HG03095 (cell line): Measurements from ENCODE around the gene GSN.
"Not testable (repeated sequence)": the region's sequence is repeated elsewhere in the genome, so short reads cannot be mapped to it uniquely, and the experiment has no call there.

ENCODE experiments used
- ATAC-seq: cut with Tn5 transposase; IDR thresholded peaks from one replicate; pipeline ENCODE4 v1.9.1; 2021; ENCODE audit warnings: moderate library complexity; ENCODE audit not compliant: unreplicated experiment

Gene GSN

DNA sequence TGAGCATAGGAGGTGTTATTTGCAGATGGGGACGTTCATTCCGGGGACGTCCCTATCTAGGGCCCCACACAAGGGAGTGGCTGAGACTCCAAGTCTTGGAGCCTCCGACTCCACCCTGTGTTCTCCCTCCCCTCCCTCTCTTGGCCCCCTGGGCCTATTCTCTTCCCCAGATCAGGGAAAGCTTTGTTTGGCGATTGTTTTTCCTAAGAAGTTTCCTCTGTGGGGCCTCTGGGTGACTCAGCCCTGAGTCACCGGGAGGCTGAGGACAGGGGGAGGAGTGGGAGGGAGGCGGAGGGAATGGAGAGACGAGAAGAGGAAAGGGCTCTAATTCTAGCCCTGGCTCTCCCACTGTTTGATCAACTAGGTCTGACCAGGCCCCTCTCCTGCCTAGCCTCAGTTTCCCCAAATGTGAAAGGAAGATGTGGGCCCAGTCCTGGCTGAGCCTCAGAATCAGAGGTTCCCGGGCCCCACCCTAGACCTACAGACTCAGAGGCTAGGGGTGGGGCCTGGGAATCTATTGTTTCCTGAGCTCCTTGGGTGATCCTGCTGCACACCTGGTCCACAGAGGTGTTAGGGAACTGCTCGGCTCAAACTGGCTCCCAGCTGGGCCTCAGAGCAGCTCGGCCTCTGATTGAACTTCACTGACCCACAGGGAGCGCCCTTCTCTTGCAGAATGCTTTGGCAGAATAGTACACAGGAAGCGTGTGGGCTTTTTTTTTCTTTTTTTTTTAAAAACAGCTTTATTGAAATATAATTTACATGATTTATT, 19.2 kb downstream of the GSN start:
- no peak for ATAC-seq

DNA sequence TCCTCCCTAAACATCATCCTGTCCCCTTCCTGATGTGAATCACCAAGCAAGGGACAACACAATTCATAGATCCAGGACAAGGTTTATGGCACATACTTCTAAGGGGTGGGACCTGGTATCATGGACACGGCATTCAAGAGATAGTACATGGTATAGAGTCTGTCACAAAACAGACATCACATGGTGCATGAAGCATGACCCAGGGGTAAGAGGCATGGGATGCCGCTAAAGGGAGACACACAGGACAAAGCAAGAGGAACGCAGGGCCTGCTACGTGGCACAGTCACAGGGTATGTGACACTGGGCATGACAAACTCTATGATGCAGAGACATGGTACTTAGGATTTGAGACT, 20.7 kb downstream of the GSN start:
- ATAC-seq, result no peak

GRCh38 chr9:121289026-121289771, 21.2 kb downstream of the GSN start:
- no peak for ATAC-seq

DNA sequence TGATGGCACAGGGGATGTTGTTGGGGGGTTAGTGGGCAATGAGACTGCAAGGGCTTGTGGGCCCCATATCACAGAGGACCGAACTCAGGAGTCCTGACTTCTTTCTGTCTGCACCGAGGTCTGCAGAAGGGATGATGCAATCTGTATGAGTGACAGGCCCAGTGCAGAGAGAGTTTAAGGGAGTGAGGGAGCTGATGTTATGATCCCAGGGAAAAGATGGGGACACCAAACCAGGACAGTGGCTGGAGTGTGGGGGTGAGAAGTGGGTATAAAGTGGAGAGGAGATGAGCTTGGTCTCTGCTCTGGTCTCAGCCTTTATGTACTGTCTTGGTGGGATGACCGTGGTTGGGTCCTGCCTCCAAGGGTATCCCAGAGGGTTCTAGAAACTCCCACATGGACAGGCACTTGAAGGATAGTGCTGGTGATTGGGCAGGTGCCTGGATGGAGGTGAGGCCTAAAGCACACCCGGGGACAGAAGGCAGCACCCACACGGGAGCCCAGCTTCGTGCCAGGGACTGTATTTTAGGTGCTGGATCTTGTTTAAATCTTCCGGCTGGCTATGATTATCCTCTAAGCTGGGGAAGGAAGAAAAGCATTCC, 21.9 kb downstream of the GSN start:
- no peak for ATAC-seq

DNA sequence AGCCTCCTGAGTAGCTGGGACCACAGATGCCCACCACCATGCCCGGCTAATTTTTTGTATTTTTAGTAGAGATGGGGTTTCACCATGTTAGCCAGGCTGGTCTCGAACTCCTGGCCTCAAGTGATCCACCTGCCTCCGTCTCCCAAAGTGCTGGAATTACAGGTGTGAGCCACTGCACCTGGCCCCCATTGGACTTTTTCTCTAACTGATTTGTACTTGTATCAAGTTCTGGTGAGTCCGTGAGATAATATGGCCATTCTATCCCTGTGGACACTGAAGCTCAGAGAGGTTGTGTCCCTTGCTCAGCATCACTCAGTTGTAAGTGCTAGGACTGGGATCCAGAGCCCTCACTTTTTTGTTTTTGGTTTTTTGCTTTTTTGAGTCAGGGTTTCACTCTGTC, 23.6 kb downstream of the GSN start:
- not testable (repeated sequence) for ATAC-seq

GRCh38 chr9:121292051-121292450, 24.1 kb downstream of the GSN start:
- ATAC-seq, result no peak

- ATAC-seq, result no peak
Measured at GRCh38 chr9:121292801-121293241, 24.9 kb downstream of the GSN start.

GRCh38 chr9:121294151-121294743, 26.3 kb downstream of the GSN start:
- ATAC-seq, result no peak

GRCh38 chr9:121294866-121295661, 27.1 kb downstream of the GSN start:
- no peak for ATAC-seq

DNA sequence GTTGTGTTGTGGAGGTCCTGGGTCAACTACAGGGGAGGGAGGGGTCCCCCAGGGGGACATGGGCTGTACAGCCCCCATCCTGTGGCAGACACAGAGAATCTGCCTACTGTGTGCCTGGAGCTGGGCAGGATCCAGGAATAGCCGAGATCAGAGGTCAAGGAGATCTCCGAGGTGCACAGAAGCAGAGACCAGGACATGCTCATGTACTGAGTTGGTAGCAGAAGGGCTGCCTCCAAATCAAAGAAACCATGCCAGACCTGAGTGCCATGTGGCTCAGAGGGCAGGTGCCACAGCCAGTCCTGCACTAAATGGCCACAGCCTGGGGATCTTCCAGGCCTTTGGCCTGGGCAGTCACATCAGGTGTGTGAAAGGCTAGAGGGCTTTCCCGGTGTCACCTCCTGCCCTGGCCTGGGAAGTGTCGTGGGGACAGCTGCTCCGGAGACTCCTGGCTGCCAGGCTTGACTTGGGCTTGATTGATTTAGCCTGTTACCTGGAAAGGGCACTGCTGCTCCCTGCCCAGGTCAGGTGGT, 27.8 kb downstream of the GSN start:
- ATAC-seq, result no peak

- no peak for ATAC-seq
Measured at GRCh38 chr9:121296213-121297127, 28.5 kb downstream of the GSN start.

DNA sequence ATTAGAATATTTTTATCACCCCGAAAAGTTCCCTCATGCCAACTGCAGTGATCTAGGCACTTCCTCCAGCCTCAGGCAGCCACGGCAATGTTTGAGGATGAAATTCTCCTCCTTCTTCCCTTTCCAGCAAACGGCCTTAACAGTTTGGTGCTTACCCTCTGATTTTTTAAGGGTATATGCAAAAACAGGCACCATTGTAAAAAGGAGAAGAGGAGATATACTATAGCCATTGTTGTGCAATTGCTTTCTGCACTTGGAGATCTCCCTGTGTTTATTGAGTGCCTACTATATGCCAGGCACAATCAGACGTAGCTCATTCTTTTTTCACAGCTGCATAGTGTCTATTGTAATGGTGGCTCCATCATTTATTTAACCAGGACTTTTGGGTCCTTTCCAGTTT, 29.4 kb downstream of the GSN start:
- no peak for ATAC-seq

GRCh38 chr9:121298016-121298538, 30.1 kb downstream of the GSN start:
- no peak for ATAC-seq

DNA sequence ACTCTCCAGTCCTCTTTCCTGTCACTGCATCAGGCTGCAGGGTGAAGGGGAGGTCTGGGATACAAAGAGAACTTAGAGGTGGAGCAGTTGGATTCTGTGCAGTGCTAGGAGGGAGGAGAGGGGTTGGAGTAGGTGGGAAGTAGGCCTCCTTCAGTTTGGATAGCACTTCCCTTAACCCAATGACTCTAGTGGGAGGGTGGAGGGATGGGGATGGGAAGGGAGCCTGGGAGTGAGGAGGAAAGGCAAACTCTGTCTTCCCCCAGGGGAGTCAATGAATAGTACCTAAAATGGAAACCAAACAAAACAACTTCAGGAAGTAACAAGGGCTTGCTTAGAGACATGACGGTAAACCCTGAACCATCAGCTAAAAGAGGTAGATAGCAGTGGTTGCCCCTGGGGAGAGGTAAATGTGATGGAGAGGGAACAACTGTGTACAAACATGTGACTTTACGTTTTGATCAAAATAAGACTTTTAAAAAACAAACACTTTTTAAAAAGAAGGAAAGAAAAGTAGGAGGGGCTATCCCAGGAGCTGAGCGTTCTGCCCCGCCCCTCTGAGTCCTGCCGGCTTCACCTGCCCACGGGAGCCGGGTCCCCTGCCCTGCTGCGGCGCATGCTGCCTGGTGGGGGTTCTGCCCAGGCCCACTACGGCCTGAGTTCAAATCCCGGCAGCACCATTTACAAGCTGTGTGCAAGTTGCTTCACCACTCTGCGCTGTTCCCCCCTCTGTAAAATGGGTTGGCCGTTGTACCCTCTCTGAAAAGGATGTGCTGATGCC, 30.9 kb downstream of the GSN start:
- ATAC-seq, result no peak

DNA sequence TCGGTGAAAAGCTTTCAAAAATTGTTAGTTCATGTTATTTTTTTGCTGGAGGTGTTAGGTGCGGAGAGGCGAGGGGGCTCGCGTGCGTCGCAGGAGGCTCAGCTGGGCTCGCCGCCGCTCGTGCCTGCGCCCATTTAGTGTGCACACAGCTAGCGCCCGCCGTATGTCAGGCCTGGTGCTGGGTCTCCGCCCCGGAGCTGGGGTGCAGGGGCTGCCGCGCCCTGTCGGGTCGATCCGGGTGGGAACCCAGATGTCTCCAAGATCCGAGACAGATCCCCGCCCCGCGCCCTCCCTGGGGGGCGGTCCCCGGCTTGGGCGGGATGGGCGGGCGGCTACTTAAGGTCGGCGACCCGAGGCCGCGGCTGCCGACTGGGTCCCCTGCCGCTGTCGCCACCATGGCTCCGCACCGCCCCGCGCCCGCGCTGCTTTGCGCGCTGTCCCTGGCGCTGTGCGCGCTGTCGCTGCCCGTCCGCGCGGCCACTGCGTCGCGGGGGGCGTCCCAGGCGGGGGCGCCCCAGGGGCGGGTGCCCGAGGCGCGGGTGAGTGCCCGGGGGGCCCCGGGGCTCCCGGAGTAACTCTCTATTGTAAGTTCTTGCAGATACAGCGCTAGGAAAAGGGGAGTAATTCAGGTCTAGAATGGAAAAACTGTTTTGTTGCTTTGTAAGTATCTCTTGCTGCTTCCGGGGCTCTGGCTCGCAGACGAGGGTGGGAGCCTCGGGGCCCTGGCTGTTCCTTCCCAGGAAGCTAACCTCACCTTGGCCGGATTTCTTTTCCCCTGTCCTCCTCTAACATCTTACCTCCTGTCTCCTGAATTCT, 31.7 kb downstream of the GSN start:
- no peak for ATAC-seq

- ATAC-seq, result no peak
Measured at GRCh38 chr9:121300283-121301119, 32.5 kb downstream of the GSN start.

GRCh38 chr9:121301881-121302286, 33.9 kb downstream of the GSN start:
- ATAC-seq, result no peak
